Measurements from ENCODE around the gene DAAM1. TPM values are rescaled to one million over a fixed set of nuclear protein-coding genes. Genes with fewer than 3 reads are reported as not detected.

DAAM1 gene
- total RNA-seq, 1 experiment from 2014 or later, result 30.4 TPM

- no peak for TF ChIP-seq SOX15 (CRISPR knock-in tag; IDR thresholded peaks at IDR 0.05)
- TF ChIP-seq CDX4 (CRISPR knock-in tag; IDR thresholded peaks at IDR 0.05; ENCODE audit: borderline replicate concordance), result no peak
- no peak for TF ChIP-seq ERG (CRISPR knock-in tag; IDR thresholded peaks at IDR 0.05)
- no peak for TF ChIP-seq OVOL2 (CRISPR knock-in tag; IDR thresholded peaks at IDR 0.05; ENCODE audit: borderline replicate concordance)
- TF ChIP-seq HMGA2 (CRISPR knock-in tag; IDR thresholded peaks at IDR 0.05), result no peak
- no peak for TF ChIP-seq IRF1 (CRISPR knock-in tag; IDR thresholded peaks at IDR 0.05)
- no peak for TF ChIP-seq STAT6 (CRISPR knock-in tag; conservative IDR thresholded peaks at IDR 0.05; ENCODE audit: low read depth)
Observed at GRCh38 chr14:59236195-59236594, 47.7 kb downstream of the DAAM1 start (continued).

GRCh38 chr14:59238216-59238615 lies 49.7 kb downstream of the DAAM1 start:
- CTCF ChIA-PET, result interaction anchor here (0.6 kb wide), 1 partner anchor 206 kb away, joined by 3 read pairs; no protein-coding TSS in a partner anchor
- DNase-seq (ENCODE audit: low spot score) (no peak), ATAC-seq (no peak)
- H3K27me3 Mint-ChIP-seq (ENCODE audit: low read depth), result no peaks in the 10 kb centered on the region
- H3K9me3 Mint-ChIP-seq, result no peaks in the 10 kb centered on the region; the same call in 1 of the 2 replicates
- H3K4me3 Mint-ChIP-seq, result no peak overlapping the region
- 0 out of 2 replicates have a peak overlapping the region, but pooled peaks have one; percentile 6 for H3K27ac Mint-ChIP-seq
- H3K36me3 Mint-ChIP-seq, result no peaks in the 10 kb centered on the region
- H3K4me1 Mint-ChIP-seq, result peaks cover 30% of the 10 kb centered on the region
- POLR2A ChIA-PET, result no interaction called here
- TF ChIP-seq TP53 (CRISPR knock-in tag; IDR thresholded peaks at IDR 0.05), result no peak
- TF ChIP-seq JAZF1 (CRISPR knock-in tag; IDR thresholded peaks at IDR 0.05), result no peak
- no peak for TF ChIP-seq CBFB (CRISPR knock-in tag; IDR thresholded peaks at IDR 0.05; ENCODE audit: low read depth)
- no peak for TF ChIP-seq CTCF (IDR thresholded peaks at IDR 0.05)
- no peak for TF ChIP-seq RELA (CRISPR knock-in tag; IDR thresholded peaks at IDR 0.05; ENCODE audit: borderline replicate concordance)
- TF ChIP-seq ZBTB43 (CRISPR knock-in tag; IDR thresholded peaks at IDR 0.05), result no peak
- no peak for TF ChIP-seq CREM (CRISPR knock-in tag; IDR thresholded peaks at IDR 0.05)
- TF ChIP-seq HMGXB4 (CRISPR knock-in tag; IDR thresholded peaks at IDR 0.05), result no peak
- no peak for TF ChIP-seq NR3C1 (CRISPR knock-in tag; conservative IDR thresholded peaks at IDR 0.05; ENCODE audit: low read depth)
- TF ChIP-seq ZBTB21 (CRISPR knock-in tag; IDR thresholded peaks at IDR 0.05; ENCODE audit: borderline replicate concordance), result no peak
- TF ChIP-seq ZNF671 (CRISPR knock-in tag; IDR thresholded peaks at IDR 0.05), result no peak
- no peak for TF ChIP-seq ZNF138 (CRISPR knock-in tag; conservative IDR thresholded peaks at IDR 0.05)
- no peak for TF ChIP-seq ZNF219 (CRISPR knock-in tag; IDR thresholded peaks at IDR 0.05; ENCODE audit: borderline replicate concordance)
- TF ChIP-seq ZNF532 (CRISPR knock-in tag; IDR thresholded peaks at IDR 0.05; ENCODE audit: borderline replicate concordance), result no peak
- TF ChIP-seq ZNF423 (CRISPR knock-in tag; IDR thresholded peaks at IDR 0.05), result no peak
- TF ChIP-seq TCF7 (CRISPR knock-in tag; IDR thresholded peaks at IDR 0.05; ENCODE audit: low read depth), result no peak
